NCI-H2107 (cell line): ENCODE measurements around the gene SAXO1.

Experiments used
- DNase-seq: peaks from one replicate; lab custom pipeline; 2025; lab: John Stamatoyannopoulos, UW

SAXO1 gene

DNA sequence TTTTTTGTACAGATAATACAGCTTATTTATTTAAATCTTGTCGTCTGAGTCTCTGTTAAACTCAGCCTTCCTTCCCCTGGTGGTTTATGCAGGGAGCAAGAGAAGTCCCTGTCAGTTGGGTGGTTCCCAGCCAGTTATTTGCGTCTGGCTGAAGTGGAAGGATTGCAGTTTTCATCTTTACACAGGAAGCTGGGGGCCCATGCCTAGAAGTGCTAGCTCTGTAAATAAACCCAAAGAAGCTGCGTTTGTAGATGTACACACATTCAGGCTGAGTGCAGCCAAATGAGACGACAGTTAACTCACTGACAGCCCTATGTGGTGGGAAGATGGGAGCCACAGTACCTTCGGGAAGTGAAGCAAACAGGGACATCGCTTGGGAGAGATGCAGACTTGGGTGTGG, 122.1 kb downstream of the SAXO1 start:
- no peak for DNase-seq

DNA sequence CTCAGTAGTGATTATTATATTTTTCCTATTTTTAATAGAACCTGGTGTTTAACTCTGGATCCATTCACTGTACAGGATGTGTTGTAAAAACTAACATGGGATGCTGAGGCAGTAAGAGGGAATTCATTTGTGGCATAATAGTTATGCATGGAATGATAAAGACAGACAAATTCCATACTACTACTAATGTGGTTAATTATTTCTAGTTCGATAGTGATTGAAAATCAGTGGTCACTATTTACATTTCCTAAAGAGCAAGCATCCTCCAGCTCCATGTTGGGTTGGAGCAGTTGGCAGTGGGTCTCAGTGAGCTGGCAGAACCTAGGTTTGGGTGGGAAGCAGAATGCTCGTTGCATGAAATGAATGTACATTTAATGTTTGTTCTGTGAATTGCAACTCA, 122.6 kb downstream of the SAXO1 start:
- no peak for DNase-seq

DNA sequence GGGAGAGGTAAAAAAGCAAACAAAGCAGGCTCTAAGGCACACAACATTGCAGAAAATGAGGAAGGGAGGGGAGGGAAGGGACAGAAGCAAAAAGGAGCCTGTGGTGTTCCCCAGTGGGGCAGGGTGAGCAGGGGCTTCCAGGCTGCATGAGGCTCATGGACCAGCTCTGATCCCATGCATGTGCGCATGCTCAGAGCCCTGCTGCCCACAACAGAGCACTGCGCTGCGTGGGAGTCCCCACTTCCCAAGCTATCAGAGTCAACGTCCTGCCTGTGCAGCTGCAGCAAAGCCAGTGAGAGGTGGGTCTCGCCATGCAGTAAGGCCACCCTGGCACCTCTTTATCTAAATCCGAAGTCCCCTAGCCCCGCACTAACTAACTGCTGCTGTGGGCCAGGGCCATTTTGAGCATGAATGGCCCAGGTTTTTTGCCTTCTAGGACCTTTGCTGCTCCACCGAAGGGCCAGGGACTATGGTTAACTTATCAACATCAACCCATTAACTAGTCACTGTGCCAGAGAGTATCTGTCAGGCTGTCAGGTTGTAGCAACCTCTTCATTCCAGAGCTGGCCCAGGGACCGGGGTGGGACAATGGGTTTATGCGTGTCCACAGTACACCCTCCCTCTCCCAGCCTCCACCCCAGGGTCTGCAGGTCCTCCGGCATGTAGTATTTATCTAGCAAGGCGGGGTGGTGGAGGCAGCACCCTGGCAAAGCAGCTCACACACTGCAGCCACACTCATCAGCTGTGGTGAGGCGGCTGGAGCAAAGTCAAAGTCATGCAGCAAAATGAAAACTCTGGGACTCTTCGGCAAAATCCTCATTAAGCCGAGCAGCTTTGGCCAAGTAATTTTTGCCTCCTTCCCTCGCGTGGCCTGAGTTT, 123.6 kb downstream of the SAXO1 start:
- DNase-seq, result no peak

DNA sequence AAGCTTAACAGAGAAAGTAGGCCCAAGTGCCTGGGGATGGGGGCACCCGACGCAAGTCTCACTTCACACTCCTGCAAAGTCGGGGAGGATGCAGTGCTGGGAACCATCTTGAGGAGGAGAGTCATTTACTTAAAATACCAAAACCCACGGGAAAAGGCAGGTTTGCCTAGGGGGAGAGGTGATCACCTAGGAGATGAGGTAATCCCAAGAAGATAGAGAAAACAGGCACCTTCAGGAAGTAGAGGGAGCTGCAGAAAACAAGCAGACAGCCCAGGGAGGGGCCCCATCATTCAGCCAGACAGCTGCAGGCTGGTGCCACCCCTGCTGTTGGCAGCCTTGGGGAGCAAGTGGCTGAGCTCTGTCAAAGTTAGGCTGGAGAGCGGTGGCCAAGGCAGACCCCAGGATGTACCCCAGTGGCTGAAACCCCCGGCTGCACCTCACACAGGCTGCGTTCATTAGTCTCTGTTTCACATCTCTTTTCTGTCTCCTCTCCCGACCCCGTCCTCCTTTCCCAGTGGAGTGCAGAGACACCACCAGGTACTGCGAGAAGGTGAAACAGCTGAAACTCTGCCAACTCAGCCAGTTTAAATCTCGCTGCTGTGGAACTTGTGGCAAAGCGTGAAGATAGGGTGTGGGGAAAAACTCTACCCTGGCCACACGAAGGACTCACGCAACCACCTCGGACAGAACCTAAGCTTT, 124.9 kb downstream of the SAXO1 start:
- DNase-seq, result no peak

DNA sequence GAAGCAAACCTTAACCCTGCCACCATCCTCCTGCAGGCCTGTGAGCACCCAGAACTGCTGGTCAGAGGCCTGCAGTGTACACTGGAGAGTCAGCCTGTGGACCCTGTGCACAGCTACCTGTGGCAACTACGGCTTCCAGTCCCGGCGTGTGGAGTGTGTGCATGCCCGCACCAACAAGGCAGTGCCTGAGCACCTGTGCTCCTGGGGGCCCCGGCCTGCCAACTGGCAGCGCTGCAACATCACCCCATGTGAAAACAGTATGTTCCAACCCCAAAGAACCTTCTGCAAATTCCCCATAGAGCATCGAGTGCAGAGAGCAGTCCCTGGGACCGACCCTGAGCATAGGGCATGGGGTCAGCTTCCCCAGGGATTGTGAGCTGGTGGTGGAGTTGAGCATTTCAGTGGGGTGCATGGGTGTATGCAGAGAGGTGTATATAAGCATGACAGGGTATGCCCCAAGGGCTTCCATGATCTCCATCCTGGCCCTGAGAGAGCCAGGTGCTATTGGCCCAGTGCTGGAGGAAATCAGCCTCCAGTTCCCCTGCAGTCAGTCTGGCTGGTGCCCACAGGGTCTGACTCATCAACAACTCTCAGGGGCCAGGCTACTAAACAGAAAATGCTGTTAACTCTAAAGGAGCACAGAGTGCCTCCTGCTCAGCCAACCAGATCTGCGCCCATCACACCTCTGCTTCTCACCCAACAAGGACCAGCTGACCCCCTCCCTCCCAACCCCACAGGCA, 126.2 kb downstream of the SAXO1 start:
- DNase-seq, result no peak

DNA sequence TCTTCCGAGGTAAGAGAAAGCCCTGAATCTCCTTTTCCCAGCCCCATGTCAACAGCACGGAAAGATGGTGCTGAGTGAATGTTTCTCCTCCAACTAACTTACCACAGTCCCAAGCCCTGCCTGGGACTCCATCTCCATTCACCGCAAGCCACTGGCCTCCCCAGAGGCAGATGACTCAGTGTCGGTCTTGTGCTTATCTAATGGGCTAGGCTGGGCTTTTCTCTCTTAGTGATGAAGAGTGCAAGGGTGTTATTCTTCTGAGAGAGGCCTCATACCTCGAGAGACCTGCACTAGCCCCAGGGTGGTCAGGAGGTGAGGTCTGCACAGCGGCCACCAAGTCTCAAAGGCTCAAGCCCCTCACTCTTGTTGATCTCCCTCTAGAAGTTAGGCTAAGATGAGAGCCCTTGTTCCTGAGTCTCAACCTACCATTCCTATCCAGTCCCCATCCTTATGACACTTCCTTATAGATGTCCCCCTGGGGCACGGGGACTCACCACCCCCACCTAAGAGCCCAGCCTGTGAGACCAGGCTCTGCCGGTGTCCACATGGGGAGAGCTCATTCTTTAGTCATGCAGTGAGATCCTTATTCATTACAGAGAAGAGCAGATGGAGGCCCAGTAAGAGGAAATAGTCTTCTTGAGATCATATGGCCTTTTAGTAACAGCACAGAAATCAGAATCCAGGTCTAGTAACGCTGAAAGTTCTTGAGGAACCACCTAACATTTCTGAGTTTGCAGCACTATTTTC, 127.0 kb downstream of the SAXO1 start:
- DNase-seq, result no peak

DNA sequence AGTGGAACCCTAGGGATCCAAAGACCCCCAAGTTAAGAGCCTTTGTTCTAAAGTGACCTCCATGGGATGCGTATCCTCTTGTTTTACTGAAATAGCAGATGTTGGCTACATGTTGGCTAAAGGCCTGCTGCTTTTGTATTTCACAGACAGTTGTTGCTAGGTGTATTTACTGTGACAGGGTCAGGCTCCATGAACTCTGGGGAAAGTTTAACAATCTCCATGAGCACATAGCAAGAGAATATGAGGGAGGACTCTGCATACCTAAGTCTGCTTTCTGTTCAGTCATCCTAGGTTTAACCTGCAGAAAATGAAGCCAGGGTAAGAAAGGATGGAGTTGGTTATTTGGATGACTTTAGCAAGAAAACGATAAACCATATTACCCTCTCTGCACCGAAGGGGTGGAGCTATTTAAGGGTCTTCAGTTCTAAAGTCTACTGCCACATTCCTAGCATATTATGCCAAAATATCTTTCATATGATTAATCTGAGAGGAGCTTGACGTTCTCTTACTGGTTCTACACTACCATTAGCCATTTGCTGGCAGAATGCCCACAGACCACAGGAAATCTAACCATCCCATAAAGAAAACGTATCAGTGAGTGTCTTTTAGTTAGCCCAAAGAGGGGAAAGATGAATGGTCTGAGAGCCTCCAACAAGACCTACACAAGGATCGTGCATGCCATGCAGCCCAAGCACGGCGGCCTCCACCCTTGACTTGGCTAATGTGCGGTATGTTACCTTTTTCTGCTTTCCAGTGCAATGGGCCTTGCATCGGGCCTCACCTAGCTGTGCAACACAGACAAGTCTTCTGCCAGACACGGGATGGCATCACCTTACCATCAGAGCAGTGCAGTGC, 127.8 kb downstream of the SAXO1 start:
- DNase-seq, result no peak

DNA sequence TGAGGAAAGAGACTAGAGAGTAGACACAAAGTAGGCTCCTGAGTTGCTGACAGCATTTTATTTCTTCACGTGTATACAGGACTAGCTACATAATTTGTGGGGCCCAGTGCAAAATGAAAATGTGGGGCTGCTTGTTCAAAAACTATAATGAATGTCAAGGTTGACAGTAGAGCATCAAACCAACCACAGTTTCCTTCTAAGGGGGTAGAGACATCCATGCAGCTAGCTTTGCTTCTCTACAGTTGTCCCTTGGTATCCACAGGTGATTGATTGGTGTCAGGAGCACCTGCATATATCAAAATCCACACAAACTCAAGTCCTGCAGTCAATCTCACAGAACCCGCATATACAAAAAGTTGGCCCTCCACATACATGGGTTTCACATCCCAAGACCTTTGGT, 129.6 kb downstream of the SAXO1 start:
- no peak for DNase-seq

DNA sequence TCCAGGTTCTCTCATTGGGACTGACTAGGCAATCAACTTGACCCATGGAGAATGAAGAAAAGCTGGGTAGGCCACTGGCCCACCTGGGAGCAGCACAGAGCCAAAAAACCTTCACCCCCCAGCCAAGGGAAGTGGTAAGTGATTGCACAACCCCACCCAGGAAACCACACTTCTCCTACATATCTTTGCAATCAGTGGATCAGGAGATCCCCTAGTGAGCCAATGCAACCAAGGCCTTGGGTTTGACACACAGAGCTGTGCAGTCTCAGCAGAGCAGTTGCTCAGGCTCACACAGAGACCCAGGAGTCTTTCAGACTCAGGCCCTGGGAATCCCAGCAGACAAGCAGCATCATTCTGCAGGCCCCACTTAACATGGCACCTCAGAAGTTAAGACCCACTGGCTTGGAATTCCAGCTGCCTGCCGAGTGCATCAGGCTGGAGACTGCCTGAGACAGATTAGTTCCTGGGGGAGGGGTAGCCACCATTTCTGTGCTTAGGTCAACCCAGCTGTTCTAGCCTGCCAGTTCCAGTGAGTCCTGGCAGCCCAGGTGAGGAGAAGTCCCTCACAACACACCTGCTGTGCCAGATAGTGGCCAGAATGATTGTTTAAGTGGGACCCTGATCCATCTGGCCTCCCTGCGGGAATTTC, 136.4 kb downstream of the SAXO1 start:
- DNase-seq, result no peak

DNA sequence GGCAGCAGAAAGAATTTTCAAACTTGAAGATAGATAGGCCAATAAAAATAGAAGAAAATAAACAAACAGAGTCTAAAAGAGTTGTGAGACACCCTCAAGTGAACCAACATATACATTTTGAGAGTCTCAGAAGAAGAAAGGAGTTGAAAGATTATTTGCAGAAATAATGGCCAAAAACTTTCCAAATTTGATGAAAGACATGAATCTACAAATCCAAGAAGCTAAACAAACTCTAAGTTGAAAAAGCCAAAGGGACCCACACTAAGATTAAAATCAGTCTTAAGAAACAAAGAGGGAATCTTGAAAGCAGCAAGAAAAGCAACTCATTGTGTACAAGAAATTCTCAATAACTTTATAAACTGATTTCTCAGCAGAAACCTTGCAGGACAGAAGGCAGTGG, 137.0 kb downstream of the SAXO1 start:
- DNase-seq, result no peak

DNA sequence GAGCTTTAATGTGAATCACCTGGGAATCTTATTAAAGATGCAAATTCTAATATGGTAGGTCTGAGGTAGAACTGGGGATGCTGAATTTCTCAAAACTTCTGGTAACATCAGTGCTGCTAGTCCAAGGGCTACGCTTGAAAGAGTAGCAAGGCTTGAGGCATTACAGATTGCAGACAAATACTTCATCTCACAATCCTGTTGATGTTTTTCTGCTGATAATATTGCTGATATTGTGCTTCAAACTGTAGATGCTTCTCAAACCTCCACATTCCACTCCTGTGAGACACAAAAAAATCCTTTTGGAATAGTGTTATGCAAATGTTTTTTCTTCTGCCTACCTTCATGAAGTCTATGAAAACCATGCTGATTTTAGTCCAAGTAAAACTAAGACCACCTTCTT, 139.5 kb downstream of the SAXO1 start:
- DNase-seq, result no peak

DNA sequence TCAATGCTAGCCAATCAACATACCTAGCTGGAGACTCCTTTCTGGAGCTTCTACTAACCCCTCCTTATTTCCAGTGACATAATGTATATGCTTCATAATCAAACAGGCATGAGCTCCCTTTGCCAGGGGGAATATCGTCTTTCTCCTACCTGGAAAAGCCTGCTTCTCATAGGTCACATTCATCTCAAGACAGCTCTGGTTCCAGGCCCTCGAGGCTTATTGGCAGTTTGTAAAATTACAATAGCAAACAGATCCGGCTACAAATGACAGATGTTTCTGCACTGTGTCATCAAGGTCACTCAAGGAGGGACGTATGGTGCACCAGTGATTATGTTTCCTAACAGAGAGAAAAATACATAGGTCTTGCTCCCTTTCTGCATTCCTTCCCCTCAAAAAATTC, 140.0 kb downstream of the SAXO1 start:
- DNase-seq, result no peak

DNA sequence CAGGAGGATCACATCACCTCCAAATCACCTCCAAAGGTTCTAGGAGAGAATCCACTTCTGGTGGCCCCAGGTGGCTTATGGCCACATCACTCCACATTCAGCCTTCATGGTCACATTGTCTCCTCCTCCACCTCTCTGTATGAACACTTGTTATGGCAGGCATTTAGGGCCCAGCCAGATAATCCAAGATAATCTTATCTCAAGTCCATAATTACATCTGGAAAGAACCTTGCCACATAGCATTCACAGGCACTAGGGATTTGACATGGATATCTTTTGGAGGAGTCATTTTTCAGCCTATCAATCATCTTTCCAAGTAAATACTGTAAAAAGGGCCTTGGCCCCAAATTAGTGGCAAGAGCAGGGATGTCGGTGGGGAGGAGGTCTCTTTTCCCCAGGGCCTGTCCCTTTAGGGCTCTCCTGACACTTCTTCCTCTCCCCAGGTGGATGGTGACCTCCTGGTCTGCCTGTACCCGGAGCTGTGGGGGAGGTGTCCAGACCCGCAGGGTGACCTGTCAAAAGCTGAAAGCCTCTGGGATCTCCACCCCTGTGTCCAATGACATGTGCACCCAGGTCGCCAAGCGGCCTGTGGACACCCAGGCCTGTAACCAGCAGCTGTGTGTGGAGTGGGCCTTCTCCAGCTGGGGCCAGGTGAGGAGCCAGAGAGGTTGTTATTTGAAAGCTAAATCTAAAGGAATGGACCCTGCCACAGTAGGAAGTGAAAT, 140.9 kb downstream of the SAXO1 start:
- no peak for DNase-seq

DNA sequence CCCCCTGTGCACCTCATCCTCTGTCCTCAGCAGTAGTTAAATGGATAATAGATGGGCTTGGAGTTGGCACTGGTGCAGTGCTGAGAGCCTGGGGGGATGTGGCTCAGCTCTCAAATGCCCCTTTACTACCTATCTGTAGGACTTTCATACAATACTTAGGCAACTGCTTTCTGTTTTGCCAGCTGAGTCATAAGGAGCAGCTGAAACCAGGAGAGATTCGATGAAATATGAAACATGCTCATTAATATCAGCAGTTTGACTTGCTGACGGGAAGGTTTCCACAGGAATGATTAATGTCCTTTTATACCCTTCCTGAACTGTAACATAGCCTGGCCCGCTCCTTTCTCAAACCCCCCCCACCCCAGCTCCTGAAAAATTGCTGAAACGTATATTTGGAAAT, 142.6 kb downstream of the SAXO1 start:
- no peak for DNase-seq

DNA sequence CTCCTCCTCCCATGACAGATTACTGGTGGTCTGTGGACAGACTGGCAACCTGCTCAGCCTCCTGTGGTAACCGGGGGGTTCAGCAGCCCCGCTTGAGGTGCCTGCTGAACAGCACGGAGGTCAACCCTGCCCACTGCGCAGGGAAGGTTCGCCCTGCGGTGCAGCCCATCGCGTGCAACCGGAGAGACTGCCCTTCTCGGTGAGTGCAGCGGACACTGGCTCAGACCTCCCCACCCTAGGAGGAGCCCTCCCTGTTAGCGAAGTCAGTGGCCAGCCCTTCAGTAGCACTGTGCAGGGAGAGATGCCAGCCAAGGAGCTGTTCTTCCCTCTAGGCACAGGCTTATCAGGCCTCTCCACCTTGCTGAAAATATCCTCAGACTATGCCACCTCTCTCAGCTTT, 143.5 kb downstream of the SAXO1 start:
- DNase-seq, result no peak

DNA sequence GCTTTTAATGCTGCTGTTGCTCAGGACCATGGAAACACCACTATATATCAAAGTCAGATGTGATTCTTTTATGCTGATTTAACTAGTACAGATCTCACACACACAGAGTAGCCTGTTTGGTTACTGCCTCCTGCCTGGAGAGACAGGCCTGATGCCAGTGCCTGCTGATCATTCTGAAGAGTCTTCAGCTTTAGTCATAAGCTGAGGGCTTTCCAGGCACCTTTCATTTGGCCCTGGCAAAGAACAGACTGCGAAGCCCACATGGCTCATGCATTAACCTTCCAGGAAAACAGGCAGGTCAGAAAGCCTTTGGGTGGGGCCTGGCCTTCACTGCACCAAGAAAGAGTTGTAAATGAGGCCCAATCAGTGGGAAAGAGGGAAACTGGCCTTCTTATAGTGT, 144.7 kb downstream of the SAXO1 start:
- no peak for DNase-seq

DNA sequence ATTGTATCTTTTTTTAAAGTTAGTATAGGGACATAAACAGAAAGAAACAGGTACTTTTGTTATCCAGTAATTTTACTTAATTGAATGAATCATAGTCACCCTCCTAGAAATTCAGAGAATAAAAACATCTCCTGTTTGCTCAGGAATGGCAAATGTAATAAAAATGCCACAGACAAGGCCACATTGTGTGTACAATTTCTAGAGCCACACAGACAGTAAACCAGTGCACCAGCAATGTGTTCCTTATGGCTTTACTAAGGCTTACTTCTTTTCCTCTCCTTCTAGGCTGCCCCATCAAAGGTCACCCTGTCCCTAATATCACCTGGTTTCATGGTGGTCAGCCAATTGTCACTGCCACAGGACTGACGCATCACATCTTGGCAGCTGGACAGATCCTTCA, 145.5 kb downstream of the SAXO1 start:
- DNase-seq, result no peak

DNA sequence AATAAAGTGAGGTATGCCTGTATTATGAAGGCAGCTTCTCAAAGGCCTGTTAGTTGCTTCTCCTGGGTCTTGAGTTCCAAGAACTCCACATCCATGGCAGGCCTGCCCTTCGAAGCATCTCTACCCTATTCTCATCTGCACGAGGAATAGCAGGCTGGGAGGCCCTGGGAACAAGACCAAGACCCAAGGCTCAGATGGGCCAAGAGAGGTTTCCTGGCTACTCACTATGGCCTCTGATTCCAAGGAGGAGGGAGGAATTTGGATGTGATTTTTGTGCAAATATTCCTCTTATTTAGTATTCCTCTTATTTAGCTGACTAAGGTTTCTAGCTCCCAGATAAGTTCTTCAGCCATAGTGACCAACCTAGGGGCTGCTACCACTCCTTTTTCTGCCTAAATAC, 151.3 kb downstream of the SAXO1 start:
- no peak for DNase-seq

DNA sequence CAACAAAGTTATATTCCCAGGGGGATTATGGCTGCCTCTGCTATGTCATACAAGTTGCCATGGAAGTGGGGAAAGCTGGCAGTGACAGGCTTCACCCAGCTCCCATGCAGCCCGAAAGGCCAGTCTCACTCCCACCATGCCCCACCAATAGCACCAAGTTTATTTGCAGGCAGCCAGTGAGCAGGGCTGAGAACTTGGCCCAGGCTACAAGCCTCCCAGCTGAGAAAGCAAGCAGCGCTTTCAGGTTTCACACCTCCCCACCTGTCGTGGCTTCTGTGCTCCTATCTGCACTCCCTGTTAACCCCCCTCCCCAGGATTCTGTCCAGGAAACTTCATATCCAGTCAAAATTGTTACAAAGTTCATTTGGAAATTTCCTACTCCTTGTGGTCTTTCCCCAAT, 155.0 kb downstream of the SAXO1 start:
- DNase-seq, result no peak
